GM10248 (cell line): ENCODE measurements around the gene TAF8.
A peak's percentile ranks its signal among the peaks of the same experiment; 100 is the strongest.
"Not testable (repeated sequence)": the region's sequence is repeated elsewhere in the genome, so short reads cannot be mapped to it uniquely, and the experiment has no call there.

Experiments used
- CTCF ChIA-PET: fragments of 300-600 bp; sonication (Branson Sonifier 250); formaldehyde crosslinking; extraction: SDS; loops from one replicate; lab custom pipeline; 2021; ENCODE audit warnings: antibody characterized with exemption; lab: Yijun Ruan, JAX
- POLR2A ChIA-PET: fragments of 350-650 bp; sonication (Branson Sonifier 250); formaldehyde crosslinking; extraction: SDS; loops from one replicate; lab custom pipeline; 2020; ENCODE audit warnings: antibody characterized with exemption; lab: Yijun Ruan, JAX
- DNase-seq: peaks from one replicate; pipeline ENCODE4 v3.0.0; 2012; ENCODE audit errors: extremely low spot score
- TF ChIP-seq, protein P1 (sequence below): IDR thresholded peaks from 2 replicates; pipeline ENCODE4 v1.5.1; 2012; ENCODE audit warnings: mild to moderate bottlenecking, low read depth; ENCODE audit errors: extremely low read depth, missing control alignments, control extremely low read depth

The TAF8 gene, protein sequence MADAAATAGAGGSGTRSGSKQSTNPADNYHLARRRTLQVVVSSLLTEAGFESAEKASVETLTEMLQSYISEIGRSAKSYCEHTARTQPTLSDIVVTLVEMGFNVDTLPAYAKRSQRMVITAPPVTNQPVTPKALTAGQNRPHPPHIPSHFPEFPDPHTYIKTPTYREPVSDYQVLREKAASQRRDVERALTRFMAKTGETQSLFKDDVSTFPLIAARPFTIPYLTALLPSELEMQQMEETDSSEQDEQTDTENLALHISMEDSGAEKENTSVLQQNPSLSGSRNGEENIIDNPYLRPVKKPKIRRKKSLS

DNA sequence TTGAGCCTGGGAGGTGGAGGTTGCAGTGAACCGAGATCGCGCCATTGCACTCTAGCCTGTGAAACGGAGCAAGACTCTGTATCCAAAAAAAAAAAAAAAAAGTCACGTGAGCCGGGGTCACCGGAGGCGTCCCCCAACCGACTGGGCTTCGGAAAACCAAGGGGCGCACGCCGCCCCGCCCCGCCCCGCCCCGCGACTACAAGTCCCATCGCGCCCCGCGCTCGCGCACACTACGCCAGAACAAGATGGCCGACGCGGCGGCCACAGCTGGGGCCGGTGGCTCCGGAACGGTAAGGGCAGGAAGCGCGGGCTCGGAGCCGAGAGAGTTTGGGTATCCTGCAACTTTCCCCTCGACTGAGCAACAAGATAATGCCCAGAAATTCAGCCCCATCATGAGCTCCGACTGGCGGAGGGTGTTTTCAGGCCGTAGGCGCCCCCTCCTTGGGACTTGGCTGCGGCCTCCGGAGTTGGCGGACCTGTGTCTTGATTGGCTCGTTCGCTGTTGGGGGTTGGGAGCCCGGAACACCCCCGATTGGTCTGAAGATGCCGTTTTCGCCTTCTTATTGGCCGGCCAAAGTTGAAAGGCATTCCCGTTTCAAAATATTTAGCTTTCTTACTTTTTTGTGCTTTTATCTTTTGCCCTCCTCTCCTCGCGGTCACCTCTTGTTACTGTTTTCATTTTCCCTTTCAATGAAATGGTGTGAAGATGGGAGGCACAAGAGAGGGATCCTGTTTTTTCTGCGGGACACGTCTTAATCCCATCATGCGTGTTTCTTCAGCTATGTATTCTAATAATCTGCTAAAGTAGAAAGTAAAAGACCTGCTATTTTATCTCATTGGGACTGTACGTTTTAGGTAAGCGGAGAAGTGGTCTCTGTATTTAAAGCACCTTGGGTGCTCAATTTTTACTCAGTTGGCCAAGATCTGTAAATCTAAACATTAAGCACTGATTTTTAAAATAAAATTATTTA, at the start of gene TAF8:
Gene TAF8 (plus strand): TSS at position 228 of the 971 bp plus-strand sequence. CDS start 18 bp downstream, at position 246.
- POLR2A ChIA-PET: interaction anchor here (0.6 kb wide), 3 partner anchors 95 to 174 kb away, joined by 3 to 5 read pairs (median 3); no protein-coding TSS in a partner anchor
- TF ChIP-seq, protein P1, sequence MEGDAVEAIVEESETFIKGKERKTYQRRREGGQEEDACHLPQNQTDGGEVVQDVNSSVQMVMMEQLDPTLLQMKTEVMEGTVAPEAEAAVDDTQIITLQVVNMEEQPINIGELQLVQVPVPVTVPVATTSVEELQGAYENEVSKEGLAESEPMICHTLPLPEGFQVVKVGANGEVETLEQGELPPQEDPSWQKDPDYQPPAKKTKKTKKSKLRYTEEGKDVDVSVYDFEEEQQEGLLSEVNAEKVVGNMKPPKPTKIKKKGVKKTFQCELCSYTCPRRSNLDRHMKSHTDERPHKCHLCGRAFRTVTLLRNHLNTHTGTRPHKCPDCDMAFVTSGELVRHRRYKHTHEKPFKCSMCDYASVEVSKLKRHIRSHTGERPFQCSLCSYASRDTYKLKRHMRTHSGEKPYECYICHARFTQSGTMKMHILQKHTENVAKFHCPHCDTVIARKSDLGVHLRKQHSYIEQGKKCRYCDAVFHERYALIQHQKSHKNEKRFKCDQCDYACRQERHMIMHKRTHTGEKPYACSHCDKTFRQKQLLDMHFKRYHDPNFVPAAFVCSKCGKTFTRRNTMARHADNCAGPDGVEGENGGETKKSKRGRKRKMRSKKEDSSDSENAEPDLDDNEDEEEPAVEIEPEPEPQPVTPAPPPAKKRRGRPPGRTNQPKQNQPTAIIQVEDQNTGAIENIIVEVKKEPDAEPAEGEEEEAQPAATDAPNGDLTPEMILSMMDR: no peak

DNA sequence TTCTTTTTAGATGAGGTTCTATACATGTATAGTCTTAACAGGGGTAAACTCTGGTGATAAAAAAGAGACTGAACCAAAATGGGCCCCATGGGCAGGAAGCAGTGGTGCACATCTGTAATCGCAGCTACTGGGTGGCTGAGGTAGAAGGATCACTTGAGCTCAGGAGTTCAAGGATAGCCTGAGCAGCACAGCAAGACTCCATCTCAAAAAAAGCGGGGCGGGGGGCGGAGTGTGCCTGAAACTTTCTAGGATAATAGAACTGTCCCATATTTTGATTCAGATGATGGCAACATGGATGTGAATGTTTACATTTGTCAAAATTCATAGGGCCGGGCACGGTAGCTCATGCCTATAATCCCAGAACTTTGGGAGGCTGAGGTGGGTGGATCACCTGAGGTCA, 48.8 kb upstream of the TAF8 start:
- TF ChIP-seq, protein P1: no peak
- CTCF ChIA-PET: interaction anchor here (1.3 to 1.4 kb wide), 2 partner anchors 9 to 92 kb away, joined by 3 to 5 read pairs; no protein-coding TSS in a partner anchor
- no peak for DNase-seq
- POLR2A ChIA-PET: no interaction called here

More for the DNA sequence above, at the start of gene TAF8:
- DNase-seq: peak; percentile 94
- CTCF ChIA-PET: interaction anchor here (1.0 to 13.5 kb wide), 12 partner anchors 12 to 497 kb away, joined by 3 to 253 read pairs (median 3); partner anchors contain the start of genes BYSL, FRS3, MED20 and PRICKLE4

DNA sequence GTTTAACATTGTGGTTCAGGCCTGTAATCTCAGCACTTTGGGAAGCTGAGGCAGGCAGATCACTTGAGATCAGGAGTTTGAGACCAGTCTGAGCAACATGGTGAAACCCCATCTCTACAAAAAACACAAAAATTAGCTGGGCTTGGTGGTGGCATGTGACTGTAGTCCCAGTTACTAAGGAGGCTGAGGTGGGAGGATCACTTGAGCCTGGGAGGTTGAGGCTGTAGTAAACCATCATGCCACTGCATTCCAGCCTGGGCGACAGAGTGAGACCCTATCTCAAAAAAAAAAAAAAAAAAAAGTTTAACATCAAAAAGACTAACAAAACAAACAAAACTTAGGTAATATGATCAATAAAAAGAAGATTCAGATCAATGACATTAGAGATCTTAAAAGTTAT, 46.7 kb upstream of the TAF8 start:
- DNase-seq, POLR2A ChIA-PET, CTCF ChIA-PET: not testable (repeated sequence)

DNA sequence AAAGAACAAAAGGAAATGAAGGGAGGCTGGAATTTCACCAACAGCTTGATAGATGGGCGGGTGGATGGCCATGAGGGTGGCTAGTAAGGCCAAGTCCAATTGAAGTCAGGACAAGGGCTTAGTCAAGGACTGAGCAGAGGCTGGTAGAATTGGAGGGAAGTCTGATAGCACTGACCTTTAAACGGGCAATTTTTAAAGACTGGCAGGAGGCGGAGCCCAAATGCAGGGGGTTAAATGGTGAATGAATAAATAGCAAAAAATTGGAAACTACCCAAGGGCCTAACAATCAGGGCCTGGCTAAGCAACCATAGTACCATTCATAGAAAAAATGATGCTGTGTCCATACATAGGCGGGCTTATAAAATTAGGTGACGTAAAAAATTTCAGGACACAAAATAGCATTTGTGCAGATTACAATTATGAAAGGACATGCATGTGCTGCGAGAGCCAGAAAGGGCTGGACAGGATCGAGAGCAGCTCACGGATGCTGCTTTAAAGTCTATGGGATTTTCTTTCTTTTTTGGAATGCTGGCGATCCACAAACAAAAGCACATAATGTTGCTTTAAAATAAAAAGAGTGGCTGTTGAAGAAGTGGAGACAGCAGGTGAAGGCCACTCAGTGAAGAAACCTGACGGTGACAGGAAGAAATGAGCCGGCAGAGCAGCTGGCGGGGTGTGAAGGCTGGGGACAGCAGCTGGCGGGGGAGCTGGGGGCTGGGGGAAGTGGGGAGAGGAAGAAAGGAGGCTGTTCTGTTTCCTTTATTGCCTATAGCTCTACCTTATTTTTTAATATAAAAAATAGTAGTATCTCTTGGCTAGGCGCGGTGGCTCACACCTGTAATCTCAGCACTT, 42.8 kb upstream of the TAF8 start:
- TF ChIP-seq, protein P1: no peak
- POLR2A ChIA-PET: no interaction called here
- no peak for DNase-seq
- CTCF ChIA-PET: interaction anchor here (0.9 to 1.2 kb wide), 3 partner anchors 9 to 55 kb away, joined by 3 to 4 read pairs (median 3); no protein-coding TSS in a partner anchor

DNA sequence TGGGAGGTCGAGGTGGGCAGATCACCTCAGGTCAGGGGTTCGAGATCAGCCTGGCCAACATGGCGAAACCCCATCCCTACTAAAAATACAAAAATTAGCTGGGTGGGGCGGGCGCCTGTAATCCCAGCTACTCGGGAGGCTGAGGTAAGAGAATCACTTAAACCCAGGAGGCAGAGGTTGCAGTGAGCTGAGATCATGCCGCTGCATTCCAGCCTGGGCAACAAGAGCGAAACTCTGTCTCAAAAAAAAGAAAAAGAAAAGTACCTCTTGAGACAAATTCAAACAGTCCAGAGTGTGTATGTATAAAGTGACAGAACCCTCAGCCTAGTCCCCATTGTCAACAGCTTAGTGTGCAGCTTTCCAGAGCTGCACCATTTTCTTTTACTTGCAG, 42.2 kb upstream of the TAF8 start:
- CTCF ChIA-PET: interaction anchor here (0.9 to 1.2 kb wide), 4 partner anchors 9 to 71 kb away, joined by 3 to 4 read pairs (median 3); no protein-coding TSS in a partner anchor
- not testable (repeated sequence) for DNase-seq

DNA sequence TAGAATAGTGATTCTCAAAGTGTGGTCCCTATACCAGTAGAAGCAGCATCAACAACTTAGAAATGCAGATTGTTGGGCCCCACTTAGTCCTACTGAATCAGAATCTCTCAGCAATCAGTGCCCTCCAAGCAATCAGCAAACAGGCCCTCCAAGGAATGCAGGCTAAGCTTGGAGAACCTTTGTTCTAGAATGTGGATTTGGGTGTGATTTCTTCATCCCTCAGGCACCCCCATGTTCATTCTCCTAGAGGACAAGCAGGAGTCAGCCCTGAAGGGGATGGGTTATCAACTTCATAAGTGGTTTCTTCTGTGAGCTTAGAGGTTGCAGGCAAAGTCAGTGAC, 40.5 kb upstream of the TAF8 start:
- no peak for DNase-seq
- TF ChIP-seq, protein P1: no peak
- POLR2A ChIA-PET: no interaction called here
- CTCF ChIA-PET: interaction anchor here (0.9 to 1.3 kb wide), 4 partner anchors 16 to 89 kb away, joined by 3 to 4 read pairs (median 4); partner anchors contain the start of genes BYSL and MED20

More for the DNA sequence above, 42.2 kb upstream of the TAF8 start:
- POLR2A ChIA-PET: not testable (repeated sequence)
